NOMO-1 (cell line): ENCODE results near the gene TTC28.

Experiments
- DNase-seq, 2 experiments: peaks; one replicate each; lab custom pipeline; 2025; ENCODE audit not compliant: unreplicated experiment in 2 of 2; lab: John Stamatoyannopoulos, UW

The TTC28 gene

GRCh38 chr22:27985323-27986275, 694.0 kb downstream of the TTC28 start:
- no peak for DNase-seq

GRCh38 chr22:27984723-27985122, 694.9 kb downstream of the TTC28 start:
- DNase-seq, result no peak

GRCh38 chr22:27984001-27984695, 695.5 kb downstream of the TTC28 start:
- no peak for DNase-seq

- no peak for DNase-seq
Observed at GRCh38 chr22:27983361-27983791, 696.3 kb downstream of the TTC28 start.

GRCh38 chr22:27982630-27983180, 696.9 kb downstream of the TTC28 start:
- no peak for DNase-seq

- no peak for DNase-seq
Observed at GRCh38 chr22:27982106-27982505, 697.5 kb downstream of the TTC28 start.

GRCh38 chr22:27980424-27981148, 699.1 kb downstream of the TTC28 start:
- DNase-seq, result no peak

GRCh38 chr22:27978802-27979201, 700.8 kb downstream of the TTC28 start:
- DNase-seq, result no peak

GRCh38 chr22:27978317-27978716, 701.3 kb downstream of the TTC28 start:
- DNase-seq, result no peak

GRCh38 chr22:27976586-27976985, 703.1 kb downstream of the TTC28 start:
- DNase-seq, result no peak

- no peak for DNase-seq
Observed at GRCh38 chr22:27975381-27976013, 704.1 kb downstream of the TTC28 start.

GRCh38 chr22:27973846-27974245, 705.8 kb downstream of the TTC28 start:
- no peak for DNase-seq

GRCh38 chr22:27972732-27973698, 706.6 kb downstream of the TTC28 start:
- no peak for DNase-seq

- DNase-seq, result no peak
Observed at GRCh38 chr22:27971926-27972325, 707.7 kb downstream of the TTC28 start.

- DNase-seq, result no peak
Observed at GRCh38 chr22:27970596-27971220, 708.9 kb downstream of the TTC28 start.

GRCh38 chr22:27966168-27967064, 713.2 kb downstream of the TTC28 start:
- no peak for DNase-seq

- no peak for DNase-seq
Observed at GRCh38 chr22:27962268-27963044, 717.2 kb downstream of the TTC28 start.
